Neutrophil (primary cell): ENCODE measurements around the gene TJP1.
"Not testable (repeated sequence)": the region's sequence is repeated elsewhere in the genome, so short reads cannot be mapped to it uniquely, and the experiment has no call there.

Experiments
- H3K27ac ChIP-seq: fragments of 200-600 bp; sonication (generic); 2 replicates; pipeline ENCODE4 v1.5.1; 2016; ENCODE audit warnings: mild to moderate bottlenecking, moderate library complexity
- H3K27me3 ChIP-seq: fragments of 200-600 bp; sonication (generic); 2 replicates; pipeline ENCODE4 v1.6.0; 2016; ENCODE audit warnings: mild to moderate bottlenecking
- H3K36me3 ChIP-seq: fragments of 200-600 bp; sonication (generic); 2 replicates; pipeline ENCODE4 v1.5.1; 2017
- H3K4me1 ChIP-seq, 2 experiments: fragments of 200-600 bp in 1 of 2; sonication (generic) in 1 of 2; 1 replicate in 1 of 2; 2 replicates in 1 of 2; pipeline versions ENCODE4 v1.5.1 to v1.6.1; 2013 to 2016; ENCODE audit warnings: low read depth in 1 of 2, low read length in 1 of 2, mild to moderate bottlenecking in 1 of 2, moderate library complexity in 1 of 2; ENCODE audit not compliant: control insufficient read depth in 1 of 2, insufficient read depth in 1 of 2
- H3K4me3 ChIP-seq, 2 experiments: fragments of 200-600 bp in 1 of 2; sonication (generic) in 1 of 2; 1 replicate in 1 of 2; 2 replicates in 1 of 2; pipeline ENCODE4 v1.5.1; 2013 to 2016; ENCODE audit warnings: low read depth in 1 of 2, low read length in 1 of 2, mild to moderate bottlenecking in 1 of 2, moderate library complexity in 1 of 2
- H3K9me3 ChIP-seq: fragments of 200-600 bp; sonication (generic); 2 replicates; pipeline ENCODE4 v1.5.1; 2016
- CTCF ChIP-seq: fragments of 200-600 bp; sonication (generic); IDR thresholded peaks from 2 replicates; pipeline ENCODE4 v1.5.1; 2016; ENCODE audit warnings: antibody characterized with exemption

TJP1 gene

GRCh38 chr15:29698030-29698701 is 124.1 kb downstream of the TJP1 start:
- no peaks in the 10 kb centered on the region for H3K27me3 ChIP-seq
- no peak for TF ChIP-seq CTCF
- H3K36me3 ChIP-seq = no peaks in the 10 kb centered on the region
- H3K27ac ChIP-seq = no peak overlapping the region
- no peak overlapping the region for H3K4me3 ChIP-seq
- no peaks in the 10 kb centered on the region for H3K9me3 ChIP-seq
- no peaks in the 10 kb centered on the region for H3K4me1 ChIP-seq

- Histone ChIP-seq H3K4me3 (no peak overlapping the region), H3K4me1 (no peaks in the 10 kb centered on the region), H3K9me3 (no peaks in the 10 kb centered on the region), H3K27me3 (no peaks in the 10 kb centered on the region), H3K27ac (no peak overlapping the region), H3K36me3 (no peaks in the 10 kb centered on the region)
- TF ChIP-seq CTCF = no peak
Measured at GRCh38 chr15:29696950-29697738, 125.1 kb downstream of the TJP1 start.

DNA sequence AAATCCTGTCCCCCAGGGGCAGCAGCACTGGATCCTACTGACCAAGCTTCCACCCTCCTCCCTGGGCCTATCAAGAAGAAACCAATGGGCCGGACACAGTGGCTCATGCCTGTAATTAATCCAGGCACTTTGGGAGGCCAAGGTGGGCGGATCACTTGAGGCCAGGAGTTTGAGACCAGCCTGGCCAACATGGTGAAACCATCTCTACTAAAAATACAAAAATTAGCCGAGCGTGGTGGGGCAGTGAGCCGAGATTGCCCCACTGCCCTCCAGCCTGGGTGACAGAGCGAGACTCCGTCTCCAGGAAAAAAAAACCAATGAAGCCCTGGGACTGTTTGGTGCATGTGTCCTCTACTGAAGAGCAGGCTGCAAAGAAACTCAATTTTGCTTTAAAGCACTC is 125.8 kb downstream of the TJP1 start:
- H3K27me3 ChIP-seq, H3K9me3 ChIP-seq, H3K36me3 ChIP-seq, H3K27ac ChIP-seq, H3K4me3 ChIP-seq, H3K4me1 ChIP-seq: not testable (repeated sequence)

GRCh38 chr15:29695489-29696167 is 126.6 kb downstream of the TJP1 start:
- no peak for TF ChIP-seq CTCF
- Histone ChIP-seq H3K4me3 (no peak overlapping the region), H3K27ac (no peak overlapping the region), H3K9me3 (no peaks in the 10 kb centered on the region), H3K27me3 (no peaks in the 10 kb centered on the region), H3K36me3 (no peaks in the 10 kb centered on the region), H3K4me1 (no peaks in the 10 kb centered on the region)

- no peaks in the 10 kb centered on the region for H3K36me3 ChIP-seq
- H3K4me1 ChIP-seq = no peaks in the 10 kb centered on the region
- H3K9me3 ChIP-seq = no peaks in the 10 kb centered on the region
- H3K27me3 ChIP-seq = no peaks in the 10 kb centered on the region
- no peak for TF ChIP-seq CTCF
- no peak overlapping the region for H3K27ac ChIP-seq
- H3K4me3 ChIP-seq = no peak overlapping the region
Measured at GRCh38 chr15:29693225-29693624, 129.0 kb downstream of the TJP1 start.

DNA sequence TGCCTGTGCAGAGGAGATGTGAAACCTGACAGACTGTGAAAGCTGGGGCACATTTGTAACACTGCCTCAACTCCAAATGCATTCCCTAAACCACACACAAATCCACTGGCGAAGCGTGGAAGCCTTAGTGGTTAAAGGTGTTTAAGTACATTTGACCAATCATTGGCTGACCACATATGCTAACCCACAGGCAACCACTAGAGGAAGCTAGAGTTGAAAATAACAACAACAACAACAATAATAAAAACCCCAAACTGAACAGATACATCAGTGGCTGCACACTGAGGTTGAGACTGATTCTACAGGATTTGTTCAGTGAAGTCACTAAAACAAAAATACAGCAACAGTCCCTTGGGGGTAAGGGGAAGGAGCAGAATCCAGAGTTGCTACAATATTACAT is 129.7 kb downstream of the TJP1 start:
- H3K4me1 ChIP-seq = no peaks in the 10 kb centered on the region
- H3K36me3 ChIP-seq = no peaks in the 10 kb centered on the region
- H3K9me3 ChIP-seq = no peaks in the 10 kb centered on the region
- no peak overlapping the region for H3K4me3 ChIP-seq
- TF ChIP-seq CTCF = no peak
- no peak overlapping the region for H3K27ac ChIP-seq
- H3K27me3 ChIP-seq = no peaks in the 10 kb centered on the region
